ENCODE data around the gene RRAGA. TPM values are rescaled to one million over a fixed set of nuclear protein-coding genes. Genes with fewer than 3 reads are reported as not detected.
A peak's percentile ranks its signal among the peaks of the same experiment; 100 is the strongest.
"Not testable (repeated sequence)": the region's sequence is repeated elsewhere in the genome, so short reads cannot be mapped to it uniquely, and the experiment has no call there.

RRAGA gene
- total RNA-seq, 2 experiments from 2014 or later = 43.8 to 45.5 TPM

DNA sequence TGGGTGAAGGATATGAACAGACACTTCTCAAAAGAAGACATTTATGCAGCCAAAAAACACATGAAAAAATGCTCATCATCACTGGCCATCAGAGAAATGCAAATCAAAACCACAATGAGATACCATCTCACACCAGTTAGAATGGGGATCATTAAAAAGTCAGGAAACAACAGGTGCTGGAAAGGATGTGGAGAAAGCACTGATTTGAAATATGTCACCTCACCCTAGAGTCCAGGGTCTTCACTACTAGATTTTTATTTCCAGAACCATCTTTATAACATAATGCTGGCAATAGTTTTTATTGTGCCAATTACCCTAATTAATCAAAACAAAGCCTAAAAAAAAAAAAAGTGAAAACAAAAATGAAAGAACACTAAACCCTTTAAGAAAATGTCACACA is 48.2 kb downstream of the RRAGA start:
- peak overlapping the region; percentile 51 for H3K27ac Mint-ChIP-seq
- DNase-seq; H3K27me3 Mint-ChIP-seq; H3K4me3 Mint-ChIP-seq; H3K9me3 Mint-ChIP-seq; intact Hi-C loops (cut with micrococcal nuclease); POLR2A ChIA-PET: not testable (repeated sequence)
- peaks cover 33% of the 10 kb centered on the region for H3K4me1 Mint-ChIP-seq (ENCODE audit: low read depth)
- CTCF ChIA-PET = interaction anchor here (0.7 to 1.6 kb wide), 4 partner anchors 11 to 360 kb away, joined by 3 to 11 read pairs (median 4); no protein-coding TSS in a partner anchor
- peaks cover 32% of the 10 kb centered on the region for H3K36me3 Mint-ChIP-seq

Other genes with a start within 250 kb of the RRAGA start
- gene SAXO1, start 16.2 kb upstream of the RRAGA start, total RNA-seq = under 1 TPM in 1 of 2 experiments, not detected in 1; 0.31 TPM
- gene HAUS6, start 53.5 kb downstream of the RRAGA start, total RNA-seq = 10 to 100 TPM; 28.7 to 29.8 TPM
- 10 to 100 TPM; 52.9 to 54.2 TPM for gene PLIN2, start 78.1 kb downstream of the RRAGA start, total RNA-seq
- gene DENND4C, start 181.3 kb downstream of the RRAGA start, total RNA-seq = 10 to 100 TPM; 17.8 to 20.2 TPM